HCT116 (cell line): ENCODE measurements around the gene APP. TPM values are rescaled to one million over a fixed set of nuclear protein-coding genes. Genes with fewer than 3 reads are reported as not detected.

ENCODE experiments used
- ATAC-seq: fragments of 200-7000 bp; cut with Tn5 transposase; 2 replicates; pipeline ENCODE4 v1.9.1; 2020; ENCODE audit warnings: mild to moderate bottlenecking, moderate library complexity
- BruUV-seq: library from RNA; stranded (reverse); fragments of 400-500 nt; replicated peaks from 2 replicates; lab custom pipeline; 2021; lab: Mats Ljungman, UMichigan
- CTCF ChIA-PET: fragments of 300-600 bp; sonication (Branson Sonifier 250); formaldehyde crosslinking; loops from one replicate; lab custom pipeline; 2021; ENCODE audit warnings: antibody characterized with exemption; lab: Charles Lee
- POLR2A ChIA-PET: fragments of 300-600, 350-600 bp; sonication (Branson Sonifier 250); formaldehyde crosslinking; loops from one replicate; lab custom pipeline; 2021; ENCODE audit warnings: antibody characterized with exemption; lab: Charles Lee
- RAD21 ChIA-PET, 2 experiments: fragments of 300-600 bp; sonication (Branson Sonifier 250); formaldehyde crosslinking; loops; one replicate each; lab custom pipeline; 2023; ENCODE audit warnings: low total read pairs in 2 of 2; ENCODE audit not compliant: uncharacterized antibody in 2 of 2, unreplicated experiment in 2 of 2, low non-redundant PET in 1 of 2; lab: Charles Lee
- DNase-seq: peaks from one replicate; pipeline ENCODE4 v3.0.0-alpha.2; 2010; ENCODE audit warnings: low read depth, low spot score
- H2AFZ ChIP-seq: fragments of 200-600 bp; shearing (Covaris generic), sonication (generic); 2 replicates; pipeline ENCODE4 v1.6.1; 2017; ENCODE audit warnings: low read depth, mixed run types, mixed read lengths, antibody characterized with exemption, low read length; ENCODE audit not compliant: poor library complexity, severe bottlenecking
- H3K27ac ChIP-seq: 2 replicates; pipeline ENCODE4 v1.5.1; 2012; ENCODE audit warnings: low read depth, low read length
- H3K27me3 ChIP-seq: fragments of 200-600 bp; sonication (generic); 2 replicates; pipeline ENCODE4 v1.6.1; 2016; ENCODE audit warnings: mixed run types, low read length, mixed read lengths; ENCODE audit not compliant: insufficient read depth
- H3K36me3 ChIP-seq, 2 experiments: fragments of 200-500 bp in 1 of 2; fragments of 200-600 bp in 1 of 2; sonication (Bioruptor generic) in 1 of 2; sonication (generic) in 1 of 2; 2 replicates each; pipeline versions ENCODE4 v1.5.1 to v1.6.1; 2014 to 2016; ENCODE audit warnings: low read length in 2 of 2, inconsistent platforms in 1 of 2, mixed read lengths in 1 of 2, mixed run types in 1 of 2; ENCODE audit not compliant: insufficient read depth in 2 of 2, control insufficient read depth in 1 of 2
- H3K4me1 ChIP-seq, 2 experiments: fragments of 200-600 bp in 1 of 2; sonication (generic) in 1 of 2; 2 replicates each; pipeline versions ENCODE4 v1.5.1 to v1.6.1; 2012 to 2017; ENCODE audit warnings: low read length in 2 of 2, inconsistent platforms in 1 of 2, mild to moderate bottlenecking in 1 of 2, mixed read lengths in 1 of 2, mixed run types in 1 of 2, moderate library complexity in 1 of 2; ENCODE audit not compliant: insufficient read depth in 2 of 2, control insufficient read depth in 1 of 2
- H3K4me2 ChIP-seq: fragments of 200-600 bp; sonication (generic); 2 replicates; pipeline ENCODE4 v1.6.1; 2017; ENCODE audit warnings: mixed run types, low read length, mixed read lengths
- H3K4me3 ChIP-seq, 2 experiments: fragments of 200-600 bp in 1 of 2; sonication (generic) in 1 of 2; replicated peaks in 1 of 2; 2 replicates each; pipeline ENCODE4 v1.5.1; 2011 to 2016; ENCODE audit warnings: low read length in 2 of 2, control low read depth in 1 of 2, low read depth in 1 of 2, mild to moderate bottlenecking in 1 of 2, mixed read lengths in 1 of 2, mixed run types in 1 of 2
- H3K79me2 ChIP-seq: fragments of 200-600 bp; sonication (generic); 2 replicates; pipeline ENCODE4 v1.6.1; 2017; ENCODE audit warnings: mild to moderate bottlenecking, mixed run types, low read length, moderate library complexity, mixed read lengths; ENCODE audit not compliant: insufficient read depth
- H3K9ac ChIP-seq: fragments of 200-600 bp; sonication (generic); 2 replicates; pipeline ENCODE4 v1.6.1; 2016; ENCODE audit warnings: low read length, mixed read lengths
- H3K9me2 ChIP-seq: fragments of 200-600 bp; sonication (generic), shearing (Covaris generic); 2 replicates; pipeline ENCODE4 v1.6.1; 2017; ENCODE audit warnings: mixed run types, mild to moderate bottlenecking, moderate library complexity; ENCODE audit not compliant: insufficient read depth
- H3K9me3 ChIP-seq, 2 experiments: fragments of 200-500 bp in 1 of 2; fragments of 200-600 bp in 1 of 2; sonication (Bioruptor generic) in 1 of 2; sonication (generic) in 1 of 2; 2 replicates each; pipeline ENCODE4 v1.6.1; 2014 to 2017; ENCODE audit warnings: low read length in 2 of 2, mixed read lengths in 2 of 2, inconsistent platforms in 1 of 2, low read depth in 1 of 2, mild to moderate bottlenecking in 1 of 2, mixed run types in 1 of 2, moderate library complexity in 1 of 2; ENCODE audit not compliant: control insufficient read depth in 1 of 2, insufficient read depth in 1 of 2
- H4K20me1 ChIP-seq: fragments of 200-600 bp; sonication (generic), shearing (Covaris generic); 2 replicates; pipeline ENCODE4 v1.6.1; 2017; ENCODE audit warnings: mixed run types, mild to moderate bottlenecking, moderate library complexity; ENCODE audit not compliant: insufficient read depth
- EGR1 ChIP-seq: IDR thresholded peaks from 2 replicates; pipeline ENCODE4 v1.6.1; 2012; ENCODE audit warnings: low read depth
- EZH2 ChIP-seq: fragments of 200-600 bp; sonication (generic); IDR thresholded peaks from 2 replicates; pipeline ENCODE4 v1.6.1; 2017; ENCODE audit warnings: antibody characterized with exemption, mixed run types
- EZH2phosphoT487 ChIP-seq: fragments of 200-600 bp; IDR thresholded peaks from 2 replicates; pipeline ENCODE4 v1.6.1; 2018; ENCODE audit warnings: antibody characterized with exemption, borderline replicate concordance
- FOSL1 ChIP-seq: IDR thresholded peaks from 2 replicates; pipeline ENCODE4 v1.6.1; 2012; ENCODE audit warnings: low read depth
- POLR2A ChIP-seq: IDR thresholded peaks from 2 replicates; pipeline ENCODE4 v1.7.0; 2011; ENCODE audit warnings: borderline replicate concordance; ENCODE audit not compliant: insufficient read depth, insufficient read length; ENCODE audit errors: extremely low read depth
- SP1 ChIP-seq: IDR thresholded peaks from 2 replicates; pipeline ENCODE4 v1.6.1; 2012; ENCODE audit warnings: low read depth
- YY1 ChIP-seq: IDR thresholded peaks from 2 replicates; pipeline ENCODE4 v1.6.1; 2011; ENCODE audit warnings: low read length, low read depth, moderate library complexity, mild to moderate bottlenecking; ENCODE audit not compliant: insufficient replicate concordance; ENCODE audit errors: extremely low read depth
- intact Hi-C: fragments of 100-400 bp; cut with micrococcal nuclease; formaldehyde crosslinking; loops from 2 replicates; pipeline ENCODE4 v1.10.0; 2022
- total RNA-seq: library from RNA; stranded (reverse); gene quantifications from one replicate; pipeline ENCODE4 v1.2.1, GENCODE V29; 2021; ENCODE audit not compliant: unreplicated experiment
- TF ChIP-seq, protein P1 (sequence below): IDR thresholded peaks from 2 replicates; pipeline ENCODE4 v1.6.1; 2012
- TF ChIP-seq, protein P2 (sequence below), 3 experiments: fragments of 200-600 bp in 1 of 3; sonication (generic) in 1 of 3; IDR thresholded peaks in 2 of 3; conservative IDR thresholded peaks in 1 of 3; 2 replicates each; pipeline ENCODE4 v1.5.1; 2012 to 2017; ENCODE audit warnings: low read depth in 2 of 3, low read length in 2 of 3, antibody characterized with exemption in 1 of 3, borderline replicate concordance in 1 of 3, control low read depth in 1 of 3, mild to moderate bottlenecking in 1 of 3, mixed read lengths in 1 of 3, mixed run types in 1 of 3, moderate library complexity in 1 of 3; ENCODE audit not compliant: insufficient read depth in 1 of 3

The APP gene
- total RNA-seq, 1 experiment from 2014 or later, result 267 TPM

DNA sequence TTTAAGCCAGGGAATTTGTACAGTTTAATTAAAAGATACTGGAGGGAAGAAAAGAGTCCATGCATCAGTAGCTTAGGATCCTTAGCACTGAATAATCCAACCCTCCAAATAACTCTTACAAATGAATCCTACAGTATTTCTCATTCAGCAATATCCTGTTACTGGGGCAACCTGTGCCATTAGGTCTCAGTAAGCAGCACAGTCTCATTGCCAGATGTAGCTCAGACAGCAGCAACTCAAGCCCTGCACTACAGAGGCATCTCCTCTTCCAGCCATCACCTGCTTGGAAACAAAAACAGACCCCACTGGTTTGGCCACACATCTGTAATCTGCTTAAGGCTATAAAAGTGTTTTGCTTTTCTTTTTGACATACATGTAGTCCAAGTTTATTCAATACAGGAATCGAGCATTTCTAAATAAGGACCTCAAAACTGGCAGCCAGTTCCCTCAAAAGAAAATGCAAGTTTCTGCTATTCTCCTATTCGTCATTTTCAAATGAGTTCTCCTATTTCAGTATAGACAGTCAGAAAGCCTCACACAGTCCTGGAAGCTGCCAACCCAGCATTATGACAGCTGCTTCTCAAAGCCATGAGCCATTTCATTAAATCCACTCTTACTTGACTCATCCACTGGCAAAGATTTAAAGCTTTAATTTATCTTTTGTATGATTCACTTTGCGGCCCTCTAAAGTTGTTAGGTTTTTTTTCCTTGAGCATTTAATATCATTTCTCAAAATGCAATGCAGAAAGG, 129.0 kb downstream of the APP start:
- no peak for ATAC-seq
- Histone ChIP-seq H3K4me2 (no peak overlapping the region), H3K79me2 (peaks cover 37% of the 10 kb centered on the region)

More for the DNA sequence above, 129.0 kb downstream of the APP start:
- RAD21 ChIA-PET, result no interaction called here
- no peak overlapping the region for H2AFZ ChIP-seq
- no TSS peak for BruUV-seq
- no peak overlapping the region for H3K4me3 ChIP-seq
- no peak for DNase-seq
- H3K9me3 ChIP-seq, result no peaks in the 10 kb centered on the region
- intact Hi-C loops, result no loop called here
- peaks cover 14% of the 10 kb centered on the region; the same call in 1 of the 2 replicates for H4K20me1 ChIP-seq
- no peak overlapping the region for H3K9ac ChIP-seq
- H3K9me2 ChIP-seq, result no peaks in the 10 kb centered on the region
- H3K27me3 ChIP-seq, result no peaks in the 10 kb centered on the region
- POLR2A ChIA-PET, result no interaction called here
- H3K4me1 ChIP-seq, result no peaks in the 10 kb centered on the region
- no peak for TF ChIP-seq EZH2phosphoT487
- no peak for TF ChIP-seq FOSL1
- TF ChIP-seq, protein P1, sequence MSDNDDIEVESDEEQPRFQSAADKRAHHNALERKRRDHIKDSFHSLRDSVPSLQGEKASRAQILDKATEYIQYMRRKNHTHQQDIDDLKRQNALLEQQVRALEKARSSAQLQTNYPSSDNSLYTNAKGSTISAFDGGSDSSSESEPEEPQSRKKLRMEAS, result no peak
- TF ChIP-seq EGR1, result no peak
- TF ChIP-seq, protein P2, sequence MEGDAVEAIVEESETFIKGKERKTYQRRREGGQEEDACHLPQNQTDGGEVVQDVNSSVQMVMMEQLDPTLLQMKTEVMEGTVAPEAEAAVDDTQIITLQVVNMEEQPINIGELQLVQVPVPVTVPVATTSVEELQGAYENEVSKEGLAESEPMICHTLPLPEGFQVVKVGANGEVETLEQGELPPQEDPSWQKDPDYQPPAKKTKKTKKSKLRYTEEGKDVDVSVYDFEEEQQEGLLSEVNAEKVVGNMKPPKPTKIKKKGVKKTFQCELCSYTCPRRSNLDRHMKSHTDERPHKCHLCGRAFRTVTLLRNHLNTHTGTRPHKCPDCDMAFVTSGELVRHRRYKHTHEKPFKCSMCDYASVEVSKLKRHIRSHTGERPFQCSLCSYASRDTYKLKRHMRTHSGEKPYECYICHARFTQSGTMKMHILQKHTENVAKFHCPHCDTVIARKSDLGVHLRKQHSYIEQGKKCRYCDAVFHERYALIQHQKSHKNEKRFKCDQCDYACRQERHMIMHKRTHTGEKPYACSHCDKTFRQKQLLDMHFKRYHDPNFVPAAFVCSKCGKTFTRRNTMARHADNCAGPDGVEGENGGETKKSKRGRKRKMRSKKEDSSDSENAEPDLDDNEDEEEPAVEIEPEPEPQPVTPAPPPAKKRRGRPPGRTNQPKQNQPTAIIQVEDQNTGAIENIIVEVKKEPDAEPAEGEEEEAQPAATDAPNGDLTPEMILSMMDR (IDR thresholded peaks at IDR 0.05 in 2 of 3, conservative IDR thresholded peaks at IDR 0.05 in 1 of 3; ENCODE audit: borderline replicate concordance in 1 of 3, insufficient read depth in 1 of 3, low read depth in 2 of 3, low read length in 2 of 3), result no peak
- no peak for TF ChIP-seq YY1
- TF ChIP-seq POLR2A, result no peak
- TF ChIP-seq EZH2, result no peak
- TF ChIP-seq SP1, result no peak
- H3K27ac ChIP-seq, result no peak overlapping the region
- H3K36me3 ChIP-seq, result no peaks in the 10 kb centered on the region
- CTCF ChIA-PET, result interaction anchor here (1.2 kb wide), 1 partner anchor 10 kb away, joined by 4 read pairs; no protein-coding TSS in a partner anchor
